Dendritic cell treated with granulocyte-macrophage colony-stimulating factor and Interleukin-4, amounts not matched to agents 40 ng/mL and 50 ng/mL, for 4 days (primary cell): ENCODE measurements around the gene RNF130.

Experiments
- H3K27ac Mint-ChIP-seq: one replicate; pipeline ENCODE4 v1.8.0; 2022; ENCODE audit warnings: mild to moderate bottlenecking, mixed read lengths
- H3K27me3 Mint-ChIP-seq: one replicate; pipeline ENCODE4 v1.8.0; 2022; ENCODE audit warnings: mild to moderate bottlenecking, mixed read lengths
- H3K36me3 Mint-ChIP-seq: one replicate; pipeline ENCODE4 v1.8.0; 2022; ENCODE audit warnings: low read depth, mixed read lengths
- H3K4me1 Mint-ChIP-seq: one replicate; pipeline ENCODE4 v1.8.0; 2022; ENCODE audit warnings: low read depth, mixed read lengths
- H3K4me3 Mint-ChIP-seq: one replicate; pipeline ENCODE4 v1.8.0; 2022; ENCODE audit warnings: mild to moderate bottlenecking, moderate library complexity, mixed read lengths
- H3K9me3 Mint-ChIP-seq: one replicate; pipeline ENCODE4 v1.8.0; 2022; ENCODE audit warnings: mixed read lengths
- intact Hi-C: fragments of 100-400 bp; cut with micrococcal nuclease; formaldehyde crosslinking; loops from one replicate; pipeline ENCODE4 v1.15.0; 2022

Gene RNF130

DNA sequence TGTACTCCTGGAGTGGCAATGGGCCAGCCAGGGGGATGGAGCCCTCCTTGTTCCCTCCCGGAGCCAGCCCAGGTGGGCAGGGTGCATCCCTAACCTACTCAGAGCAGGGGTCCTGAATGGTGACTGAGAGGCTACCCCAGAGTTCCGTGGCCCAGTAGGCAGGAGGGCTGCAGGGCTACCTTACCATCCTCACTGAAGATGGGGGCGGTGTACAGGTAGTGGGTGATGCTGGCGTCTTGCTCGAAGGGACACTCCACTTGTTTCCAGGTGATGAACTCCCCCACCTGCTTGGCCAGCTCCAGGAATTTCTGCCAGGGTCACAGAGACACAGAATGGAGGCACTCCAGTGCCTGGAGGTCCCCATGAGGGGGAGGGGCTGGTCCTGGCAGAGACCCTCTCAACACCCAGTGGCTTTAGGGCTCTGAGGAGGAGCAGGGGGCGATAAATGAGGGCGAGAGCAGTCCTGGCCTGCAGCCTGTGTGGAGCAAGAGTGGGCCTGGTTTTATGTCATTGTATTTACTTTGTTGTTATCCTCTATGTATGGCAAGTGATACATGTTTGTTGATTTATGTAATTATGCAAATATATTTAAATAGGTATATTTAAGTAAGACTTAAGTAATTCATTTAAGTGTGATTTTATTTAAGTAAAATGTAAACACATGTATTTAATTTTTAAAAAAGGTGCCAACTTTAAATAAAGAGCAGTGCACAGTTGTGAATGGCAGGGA lies 39.9 kb upstream of the RNF130 start:
- intact Hi-C loops: no loop called here
- no peak overlapping the region for H3K27ac Mint-ChIP-seq

DNA sequence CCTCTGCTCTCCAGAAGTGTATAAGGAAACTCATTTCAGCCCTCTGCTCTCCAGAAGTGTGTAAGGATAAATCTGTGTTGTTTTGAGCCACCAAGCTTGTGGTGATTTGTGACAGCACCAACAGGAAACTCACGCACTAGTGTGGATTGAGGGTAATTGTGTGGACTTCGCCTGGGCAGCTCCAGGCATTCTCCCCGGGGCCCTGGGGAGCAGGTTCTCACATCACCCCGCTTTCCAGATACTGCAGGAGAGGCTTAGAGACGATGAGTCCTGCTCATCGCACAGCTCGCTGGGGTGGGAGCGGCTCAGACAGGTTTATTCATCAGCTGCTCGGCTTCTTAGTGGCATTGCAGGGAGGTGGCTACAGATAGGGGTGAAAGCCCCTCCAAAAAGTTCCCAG lies 38.4 kb upstream of the RNF130 start:
- Mint-ChIP-seq H3K27me3 (peaks cover 7% of the 10 kb centered on the region), H3K4me1 (peaks cover 8% of the 10 kb centered on the region), H3K36me3 (no peaks in the 10 kb centered on the region), H3K27ac (no peak overlapping the region), H3K4me3 (no peak overlapping the region), H3K9me3 (peaks cover 19% of the 10 kb centered on the region)
- intact Hi-C loops: no loop called here

More for the DNA sequence above, 39.9 kb upstream of the RNF130 start:
- Mint-ChIP-seq H3K36me3 (no peaks in the 10 kb centered on the region), H3K4me1 (peaks cover 2% of the 10 kb centered on the region), H3K9me3 (peaks cover 13% of the 10 kb centered on the region), H3K27me3 (peaks cover 7% of the 10 kb centered on the region), H3K4me3 (no peak overlapping the region)

DNA sequence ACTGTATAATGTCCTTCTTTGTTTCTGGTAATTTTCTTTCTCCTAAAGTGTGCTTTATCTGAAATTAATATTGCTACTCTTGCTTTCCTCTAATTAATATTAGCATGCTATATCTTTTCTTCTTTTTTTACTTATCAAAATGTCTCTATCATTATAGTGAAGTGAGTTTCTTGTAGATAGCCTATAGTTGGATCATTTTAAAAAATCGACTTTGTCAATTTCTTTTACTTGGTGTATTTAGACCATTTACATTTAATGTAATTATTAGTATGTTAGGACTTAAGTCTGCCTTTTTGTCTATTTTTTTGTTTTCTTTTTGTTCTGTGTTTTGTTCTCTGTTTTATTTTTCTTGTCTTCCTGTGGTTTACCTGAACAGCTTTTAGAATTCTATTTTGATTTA lies 35.4 kb upstream of the RNF130 start:
- intact Hi-C loops: no loop called here
- H3K9me3 Mint-ChIP-seq: peaks cover 19% of the 10 kb centered on the region
- H3K36me3 Mint-ChIP-seq: no peaks in the 10 kb centered on the region
- peaks cover 15% of the 10 kb centered on the region for H3K27me3 Mint-ChIP-seq
- peaks cover 8% of the 10 kb centered on the region for H3K4me1 Mint-ChIP-seq
- no peak overlapping the region for H3K27ac Mint-ChIP-seq
- H3K4me3 Mint-ChIP-seq: no peak overlapping the region

DNA sequence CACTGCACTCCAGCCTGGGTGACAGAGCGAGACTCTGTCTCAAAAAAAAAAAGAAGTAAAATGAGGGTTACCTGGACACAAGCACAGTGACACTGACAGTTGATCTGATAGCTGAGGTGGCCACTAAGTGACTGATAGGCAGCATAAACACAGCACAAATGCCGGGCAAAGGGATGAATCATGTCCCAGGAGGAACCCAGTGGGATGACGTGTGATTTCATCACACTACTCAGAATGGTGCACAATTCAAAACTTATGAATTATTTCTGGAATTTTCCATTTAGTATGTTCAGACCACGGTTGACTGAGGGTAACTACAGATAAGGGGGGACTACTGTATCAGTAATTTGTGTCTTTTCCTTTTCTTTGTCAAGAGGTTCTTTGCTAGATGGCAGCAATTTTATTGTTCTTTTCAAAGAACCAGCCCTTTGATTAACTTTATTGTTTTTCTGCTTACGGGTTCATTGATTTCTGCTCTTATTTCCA lies 34.3 kb upstream of the RNF130 start:
- Mint-ChIP-seq H3K27ac (no peak overlapping the region), H3K27me3 (peaks cover 21% of the 10 kb centered on the region), H3K9me3 (peaks cover 19% of the 10 kb centered on the region), H3K4me3 (no peak overlapping the region), H3K4me1 (peaks cover 8% of the 10 kb centered on the region), H3K36me3 (no peaks in the 10 kb centered on the region)
- intact Hi-C loops: no loop called here

DNA sequence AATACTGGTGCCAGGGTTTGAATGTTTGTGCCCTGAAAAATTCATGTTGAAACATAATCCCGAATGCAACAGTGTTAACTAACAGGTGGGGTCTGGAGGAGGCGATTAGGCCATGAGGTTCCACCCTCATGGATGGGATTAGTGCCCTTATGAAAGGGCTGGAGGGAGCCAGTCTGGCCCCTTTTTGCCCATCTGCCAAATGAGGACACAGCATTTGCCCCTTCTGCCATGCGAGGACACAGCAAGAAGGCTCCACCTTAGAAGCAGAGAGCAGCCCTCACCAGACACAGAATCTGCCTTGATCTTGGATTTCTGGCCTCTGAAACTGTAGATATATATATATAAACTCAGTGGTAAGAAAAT lies 32.6 kb upstream of the RNF130 start:
- H3K9me3 Mint-ChIP-seq: peaks cover 19% of the 10 kb centered on the region
- no peaks in the 10 kb centered on the region for H3K36me3 Mint-ChIP-seq
- H3K27me3 Mint-ChIP-seq: peaks cover 21% of the 10 kb centered on the region
- intact Hi-C loops: no loop called here
- H3K27ac Mint-ChIP-seq: no peak overlapping the region
- no peak overlapping the region for H3K4me3 Mint-ChIP-seq
- H3K4me1 Mint-ChIP-seq: peaks cover 8% of the 10 kb centered on the region

DNA sequence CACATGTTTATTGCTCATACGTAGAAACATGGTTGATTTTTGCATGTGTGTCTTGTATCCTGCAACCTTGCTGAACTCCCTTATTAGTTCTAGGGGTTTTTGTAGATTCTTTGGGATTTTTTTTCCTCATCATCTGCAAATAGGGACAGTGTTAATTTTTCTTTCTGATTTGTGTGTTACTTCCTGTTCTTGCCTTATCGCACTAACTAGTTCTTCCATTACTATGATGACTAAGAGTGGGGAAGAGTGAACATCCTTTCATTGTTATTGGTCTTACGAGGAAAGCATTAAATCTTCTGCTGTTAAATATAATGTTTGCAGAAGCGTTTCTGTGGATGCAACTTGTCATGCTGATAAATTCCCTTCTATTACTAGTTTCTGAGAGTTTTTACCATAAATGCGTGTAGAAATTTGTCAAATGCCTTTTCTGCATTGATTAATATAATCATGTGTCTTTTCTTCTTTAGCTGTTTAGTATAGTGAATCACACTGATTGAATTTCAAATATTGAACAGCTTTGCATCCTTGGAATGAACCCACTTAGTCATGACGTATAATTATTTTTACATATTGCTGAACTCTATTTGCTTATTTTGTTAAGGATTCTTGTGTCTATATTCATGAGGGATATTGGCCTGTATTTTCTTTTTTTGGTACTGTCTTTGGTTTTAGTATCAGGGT lies 32.1 kb upstream of the RNF130 start:
- Mint-ChIP-seq H3K27me3 (peaks cover 21% of the 10 kb centered on the region), H3K4me1 (peaks cover 8% of the 10 kb centered on the region), H3K36me3 (no peaks in the 10 kb centered on the region), H3K27ac (no peak overlapping the region), H3K9me3 (peaks cover 19% of the 10 kb centered on the region), H3K4me3 (no peak overlapping the region)
- intact Hi-C loops: no loop called here

DNA sequence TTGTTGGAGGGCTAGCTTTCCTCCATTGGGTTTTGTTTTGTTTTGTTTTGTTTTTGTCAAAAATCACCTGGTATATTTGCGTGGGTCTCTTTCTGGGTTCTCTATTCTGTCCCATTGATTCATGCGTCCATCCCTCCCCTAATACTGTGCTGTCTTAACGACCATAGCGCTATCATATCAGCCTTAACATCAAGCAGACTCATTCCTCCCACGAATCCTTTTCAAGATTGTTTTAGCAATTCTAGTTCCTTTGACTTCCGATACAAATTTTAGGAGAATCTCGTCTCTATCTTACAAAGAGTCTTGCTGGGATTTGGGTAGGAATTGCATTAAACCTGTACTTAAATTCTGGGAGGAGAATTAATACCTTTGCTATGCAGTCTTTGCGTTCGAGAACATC lies 31.1 kb upstream of the RNF130 start:
- Mint-ChIP-seq H3K4me1 (peaks cover 8% of the 10 kb centered on the region), H3K36me3 (no peaks in the 10 kb centered on the region), H3K4me3 (no peak overlapping the region), H3K27me3 (peaks cover 14% of the 10 kb centered on the region), H3K27ac (no peak overlapping the region), H3K9me3 (peaks cover 13% of the 10 kb centered on the region)
- intact Hi-C loops: no loop called here

DNA sequence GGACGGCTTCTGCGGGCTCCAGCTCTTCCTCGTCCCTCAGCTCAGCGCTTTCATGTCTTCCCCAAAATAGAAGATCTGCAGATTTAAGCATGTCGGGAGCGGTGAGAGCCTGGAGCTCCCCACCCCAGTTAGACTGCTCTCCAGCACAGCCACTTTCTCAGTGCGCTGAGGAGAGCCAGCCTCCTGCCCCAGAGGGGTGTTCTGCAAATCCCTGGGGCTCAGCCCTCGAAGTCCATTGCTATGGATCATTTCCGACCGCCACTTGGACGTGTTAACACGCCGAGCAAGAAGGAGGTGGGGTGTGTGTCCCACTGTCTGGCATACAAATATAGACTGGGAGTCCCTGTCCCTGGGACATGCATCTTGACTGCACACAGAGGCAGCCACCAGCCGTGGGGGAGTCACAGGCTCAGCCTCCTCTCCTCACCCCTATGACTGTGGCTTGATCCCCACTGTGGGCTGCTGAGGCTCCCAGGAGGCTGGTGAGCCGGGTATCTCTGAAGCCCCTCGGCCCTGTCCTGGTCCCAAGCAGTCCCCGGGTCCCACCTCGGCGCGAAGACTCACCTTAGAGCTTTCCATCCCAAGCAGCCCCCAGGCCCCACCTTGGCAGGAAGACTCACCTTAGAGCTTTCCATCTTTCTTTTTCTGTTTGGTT lies 30.0 kb upstream of the RNF130 start:
- intact Hi-C loops: no loop called here
- H3K4me3 Mint-ChIP-seq: no peak overlapping the region
- peaks cover 13% of the 10 kb centered on the region for H3K4me1 Mint-ChIP-seq
- H3K36me3 Mint-ChIP-seq: no peaks in the 10 kb centered on the region
- no peak overlapping the region for H3K27ac Mint-ChIP-seq
- H3K27me3 Mint-ChIP-seq: peaks cover 14% of the 10 kb centered on the region
- peaks cover 10% of the 10 kb centered on the region for H3K9me3 Mint-ChIP-seq

DNA sequence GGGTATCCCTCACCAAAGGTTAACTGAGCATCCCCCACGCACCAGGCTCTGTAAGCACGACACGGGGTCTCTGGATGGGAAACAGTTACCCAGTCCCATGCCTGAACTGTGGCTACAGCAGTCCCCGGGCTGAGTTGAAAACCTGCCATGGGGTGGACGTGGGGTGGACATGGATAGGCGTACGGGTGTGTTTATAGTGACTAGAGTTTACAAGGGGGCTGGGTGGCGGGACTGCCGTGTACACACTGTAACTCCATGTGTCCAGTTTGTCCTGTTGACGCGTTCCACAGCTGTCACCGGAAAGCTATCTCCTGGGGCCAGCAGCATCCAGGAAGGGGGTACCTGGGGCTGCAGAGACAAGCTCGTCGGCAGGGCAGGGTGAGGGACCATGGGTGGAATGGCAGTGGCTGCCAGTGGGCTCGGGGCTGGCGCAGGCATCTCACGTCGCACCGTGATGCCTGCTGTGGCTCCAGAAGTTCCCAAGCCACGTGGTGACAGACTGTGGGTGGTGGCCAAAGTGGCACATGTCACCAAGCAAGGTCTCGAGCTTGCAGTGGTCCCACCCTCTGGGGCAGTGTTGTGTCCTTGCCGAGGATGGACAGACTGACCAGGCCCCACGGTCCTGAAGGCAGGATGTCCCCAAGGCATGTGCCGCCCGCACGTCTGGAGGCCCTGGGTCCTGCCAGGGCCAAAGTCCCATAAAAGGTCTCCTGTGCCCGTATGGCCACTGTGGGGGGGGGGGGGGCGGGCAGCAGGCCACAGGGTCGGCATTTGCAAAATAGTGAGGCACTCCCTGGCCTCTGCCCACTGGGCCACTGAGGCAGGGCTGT lies 29.3 kb upstream of the RNF130 start:
- Mint-ChIP-seq H3K9me3 (peaks cover 9% of the 10 kb centered on the region), H3K4me1 (peaks cover 10% of the 10 kb centered on the region), H3K4me3 (no peak overlapping the region), H3K27ac (no peak overlapping the region), H3K27me3 (peaks cover 14% of the 10 kb centered on the region), H3K36me3 (no peaks in the 10 kb centered on the region)
- intact Hi-C loops: no loop called here

DNA sequence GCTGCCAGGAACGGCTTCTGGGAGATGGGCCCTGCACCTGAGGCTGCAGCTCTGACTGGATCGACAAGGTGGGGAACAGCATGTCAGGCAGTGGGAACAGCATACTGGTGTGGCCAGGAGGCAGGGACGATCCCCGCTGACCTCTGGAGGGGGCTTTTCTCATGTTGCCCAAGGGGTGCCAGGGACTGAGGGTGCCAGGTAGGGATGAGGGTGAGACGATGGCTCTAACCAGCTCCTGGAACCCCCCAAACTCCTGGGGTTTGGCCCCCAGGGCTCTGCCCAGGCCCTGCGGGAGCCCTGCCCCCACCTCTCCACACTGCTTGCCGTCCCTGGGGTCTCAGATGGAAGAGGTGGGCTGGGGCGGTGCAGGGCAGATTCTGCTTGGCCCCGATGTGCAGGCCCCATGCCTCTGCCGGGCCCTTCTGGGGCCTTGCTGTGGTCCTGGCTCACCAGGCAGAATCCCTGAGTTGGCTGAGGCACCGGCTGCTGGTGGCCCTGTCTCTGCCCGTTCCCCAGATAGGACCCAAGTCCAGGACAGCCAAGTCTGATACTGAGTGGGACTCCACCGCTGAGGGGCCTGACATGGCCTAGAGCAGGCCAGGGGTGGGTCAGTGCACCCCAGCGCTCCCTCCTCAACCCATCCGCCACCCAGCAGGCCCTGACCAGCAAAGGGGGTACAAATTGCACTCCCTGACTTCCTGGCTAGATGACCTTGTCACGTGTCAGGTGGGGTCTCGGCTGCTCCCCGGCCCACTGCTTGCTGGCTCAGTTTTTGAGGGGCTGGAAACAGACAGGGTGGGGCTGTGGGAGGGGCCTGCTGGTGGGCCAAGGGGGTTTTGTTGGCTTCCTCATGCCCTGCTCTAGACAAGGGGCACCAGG lies 28.4 kb upstream of the RNF130 start:
- Mint-ChIP-seq H3K9me3 (peaks cover 8% of the 10 kb centered on the region), H3K36me3 (no peaks in the 10 kb centered on the region), H3K4me3 (no peak overlapping the region), H3K27me3 (peaks cover 16% of the 10 kb centered on the region), H3K27ac (no peak overlapping the region), H3K4me1 (peaks cover 16% of the 10 kb centered on the region)
- intact Hi-C loops: no loop called here

DNA sequence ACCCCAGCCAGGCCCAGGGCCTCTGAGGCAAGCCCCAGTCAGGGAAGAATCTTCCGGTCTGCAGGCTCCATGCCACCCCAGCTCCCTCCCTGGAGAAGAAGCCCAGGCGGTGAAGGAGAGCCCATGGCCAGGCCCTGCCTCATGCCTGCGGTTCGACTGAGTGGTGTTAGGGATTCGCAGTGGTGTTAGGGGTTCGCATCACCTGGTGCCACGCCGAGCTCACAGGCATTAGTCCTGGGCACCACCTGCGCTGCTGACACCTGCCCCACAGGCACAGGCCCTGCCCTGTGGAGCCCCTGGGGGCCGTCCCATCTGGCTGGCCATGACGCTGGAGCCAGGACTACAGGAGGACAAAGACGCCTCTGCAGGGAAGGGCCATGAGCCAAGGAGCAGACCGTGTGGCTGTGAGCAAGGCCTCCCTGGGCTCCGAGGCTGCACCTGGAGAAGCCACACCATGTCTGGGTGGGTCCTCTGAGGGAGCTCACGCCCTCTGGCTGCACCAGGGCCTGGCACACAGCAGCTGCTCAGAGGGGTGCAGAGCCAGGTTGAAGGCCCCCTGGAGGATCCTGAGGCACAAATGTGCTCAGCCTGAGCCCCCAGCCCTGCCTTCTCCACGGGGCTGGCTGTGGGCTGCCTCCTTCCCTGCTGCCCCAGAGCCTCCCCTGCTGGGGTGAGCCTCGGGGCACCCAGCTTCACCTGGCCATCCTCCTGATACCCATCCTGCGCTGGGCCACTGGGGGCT lies 27.6 kb upstream of the RNF130 start:
- intact Hi-C loops: no loop called here
- Mint-ChIP-seq H3K36me3 (no peaks in the 10 kb centered on the region), H3K9me3 (peaks cover 8% of the 10 kb centered on the region), H3K4me1 (peaks cover 23% of the 10 kb centered on the region), H3K27ac (no peak overlapping the region), H3K27me3 (peaks cover 16% of the 10 kb centered on the region), H3K4me3 (no peak overlapping the region)

DNA sequence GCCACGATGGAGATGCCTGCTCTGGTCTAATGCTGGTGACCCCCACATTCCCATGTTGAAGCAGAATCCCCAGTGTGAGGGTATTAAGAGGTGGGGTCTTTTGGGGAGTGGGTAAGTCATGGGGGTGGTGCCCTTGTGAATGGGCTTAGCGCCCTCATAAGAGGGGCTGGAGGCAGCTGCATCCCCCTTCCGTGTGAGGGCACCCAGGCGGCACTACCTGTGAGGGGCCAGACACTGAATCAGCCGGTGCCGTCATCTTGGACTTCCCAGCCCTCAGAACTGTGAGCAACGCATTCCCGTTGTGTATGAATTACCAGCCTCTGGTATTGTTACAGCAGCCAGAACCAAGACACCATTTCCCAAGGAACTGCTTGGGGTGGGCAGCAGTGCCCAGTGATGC lies 27.0 kb upstream of the RNF130 start:
- no peak overlapping the region for H3K27ac Mint-ChIP-seq
- no peaks in the 10 kb centered on the region for H3K36me3 Mint-ChIP-seq
- no peak overlapping the region for H3K4me3 Mint-ChIP-seq
- peaks cover 8% of the 10 kb centered on the region for H3K9me3 Mint-ChIP-seq
- peaks cover 16% of the 10 kb centered on the region for H3K27me3 Mint-ChIP-seq
- peaks cover 29% of the 10 kb centered on the region for H3K4me1 Mint-ChIP-seq
- intact Hi-C loops: no loop called here
